Nephron progenitor cell (in vitro differentiated cells): ENCODE results near the gene TMOD1.

Source experiments
- DNase-seq: peaks from one replicate; pipeline ENCODE4 v3.0.0; 2021
- H3K27ac Mint-ChIP-seq: 2 replicates; pipeline ENCODE4 v1.8.0; 2021; ENCODE audit warnings: mild to moderate bottlenecking, moderate library complexity, mixed read lengths
- H3K27me3 Mint-ChIP-seq: 2 replicates; pipeline ENCODE4 v1.8.0; 2021; ENCODE audit warnings: mild to moderate bottlenecking, low read depth, mixed read lengths; ENCODE audit not compliant: poor library complexity
- H3K36me3 Mint-ChIP-seq: 2 replicates; pipeline ENCODE4 v1.8.0; 2021; ENCODE audit warnings: low read depth, mixed read lengths
- H3K4me1 Mint-ChIP-seq: 2 replicates; pipeline ENCODE4 v1.8.0; 2021; ENCODE audit warnings: mixed read lengths
- H3K4me3 Mint-ChIP-seq: 2 replicates; pipeline ENCODE4 v1.8.0; 2021; ENCODE audit warnings: mild to moderate bottlenecking, moderate library complexity, mixed read lengths
- H3K9me3 Mint-ChIP-seq: 2 replicates; pipeline ENCODE4 v1.8.0; 2021; ENCODE audit warnings: mild to moderate bottlenecking, moderate library complexity, mixed read lengths
- TF ChIP-seq, protein P1 (sequence below): fragments of 200-600 bp; sonication (generic); IDR thresholded peaks from 2 replicates; pipeline ENCODE4 v1.5.0; 2021; ENCODE audit warnings: antibody characterized with exemption

Gene TMOD1

DNA sequence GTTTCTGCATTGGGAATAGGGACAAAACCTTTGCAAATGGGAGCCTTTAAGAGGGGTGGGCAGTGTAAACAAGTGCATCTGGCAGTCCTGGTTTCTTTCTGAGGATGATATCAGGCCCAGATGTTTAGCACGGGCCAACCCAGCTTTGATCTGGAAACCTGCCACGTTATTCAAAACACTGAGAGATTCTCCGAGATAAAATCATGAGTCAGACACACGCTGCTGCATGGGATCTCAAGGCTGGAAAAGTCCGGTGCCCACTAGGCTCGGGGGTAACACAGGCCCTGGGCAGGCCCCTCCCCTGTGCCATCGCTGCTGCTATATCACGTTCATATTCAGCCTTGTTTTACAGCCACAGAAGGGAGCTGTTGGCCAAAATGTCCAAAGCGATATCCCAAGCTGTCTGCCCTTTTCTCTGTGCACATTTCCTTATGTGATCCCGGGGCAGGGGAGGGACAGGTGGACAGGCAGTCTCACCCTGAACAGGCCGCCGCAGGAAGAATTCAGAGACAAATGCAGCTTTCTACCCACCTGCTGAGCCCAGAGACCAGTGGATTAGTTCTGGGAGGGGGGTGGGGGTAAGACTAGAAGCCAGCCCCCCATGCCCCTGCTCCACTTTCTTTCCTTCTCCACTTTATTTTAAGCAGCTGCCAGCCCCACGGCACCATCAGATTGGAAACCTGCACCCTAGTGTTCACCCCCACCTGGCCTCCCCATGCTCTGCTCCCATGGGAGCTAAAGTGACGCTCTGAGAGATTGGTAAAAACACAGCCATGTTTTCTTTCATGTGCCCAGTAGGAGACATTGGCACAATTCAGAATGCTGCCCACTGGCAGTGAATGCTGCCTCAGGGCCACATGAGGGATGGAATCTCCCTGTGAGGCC is 63.1 kb downstream of the TMOD1 start:
- H3K27me3 Mint-ChIP-seq, result peaks cover 23% of the 10 kb centered on the region
- no peak for DNase-seq

DNA sequence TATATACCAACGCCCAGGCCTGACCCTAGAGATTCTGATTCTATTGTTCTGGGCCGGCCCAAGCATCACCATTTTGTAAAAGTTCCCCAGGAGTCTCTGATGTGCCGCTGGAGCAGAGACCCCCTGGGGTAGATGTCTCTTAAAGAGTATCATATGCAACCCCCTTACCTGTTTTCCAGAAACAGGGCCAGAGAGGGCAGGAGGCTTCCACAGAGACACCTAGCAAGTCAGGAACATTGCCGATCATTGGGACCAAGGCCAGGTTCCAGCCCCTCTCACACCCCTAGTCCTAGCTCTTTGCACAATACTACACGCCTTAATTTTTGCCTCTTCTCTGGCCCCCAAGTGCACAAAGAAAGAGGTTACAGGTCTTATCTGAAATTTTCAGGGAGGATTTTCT is 63.8 kb downstream of the TMOD1 start:
- Mint-ChIP-seq H3K4me3 (no peak overlapping the region), H3K27ac (no peak overlapping the region), H3K4me1 (no peaks in the 10 kb centered on the region), H3K36me3 (no peaks in the 10 kb centered on the region), H3K27me3 (peaks cover 17% of the 10 kb centered on the region), H3K9me3 (no peaks in the 10 kb centered on the region)
- no peak for DNase-seq
- TF ChIP-seq, protein P1, sequence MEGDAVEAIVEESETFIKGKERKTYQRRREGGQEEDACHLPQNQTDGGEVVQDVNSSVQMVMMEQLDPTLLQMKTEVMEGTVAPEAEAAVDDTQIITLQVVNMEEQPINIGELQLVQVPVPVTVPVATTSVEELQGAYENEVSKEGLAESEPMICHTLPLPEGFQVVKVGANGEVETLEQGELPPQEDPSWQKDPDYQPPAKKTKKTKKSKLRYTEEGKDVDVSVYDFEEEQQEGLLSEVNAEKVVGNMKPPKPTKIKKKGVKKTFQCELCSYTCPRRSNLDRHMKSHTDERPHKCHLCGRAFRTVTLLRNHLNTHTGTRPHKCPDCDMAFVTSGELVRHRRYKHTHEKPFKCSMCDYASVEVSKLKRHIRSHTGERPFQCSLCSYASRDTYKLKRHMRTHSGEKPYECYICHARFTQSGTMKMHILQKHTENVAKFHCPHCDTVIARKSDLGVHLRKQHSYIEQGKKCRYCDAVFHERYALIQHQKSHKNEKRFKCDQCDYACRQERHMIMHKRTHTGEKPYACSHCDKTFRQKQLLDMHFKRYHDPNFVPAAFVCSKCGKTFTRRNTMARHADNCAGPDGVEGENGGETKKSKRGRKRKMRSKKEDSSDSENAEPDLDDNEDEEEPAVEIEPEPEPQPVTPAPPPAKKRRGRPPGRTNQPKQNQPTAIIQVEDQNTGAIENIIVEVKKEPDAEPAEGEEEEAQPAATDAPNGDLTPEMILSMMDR, result no peak

More for the DNA sequence above, 63.1 kb downstream of the TMOD1 start:
- no peaks in the 10 kb centered on the region for H3K9me3 Mint-ChIP-seq
- TF ChIP-seq, protein P1, result no peak
- H3K27ac Mint-ChIP-seq, result no peak overlapping the region
- no peaks in the 10 kb centered on the region for H3K36me3 Mint-ChIP-seq
- H3K4me1 Mint-ChIP-seq, result no peaks in the 10 kb centered on the region
- no peak overlapping the region for H3K4me3 Mint-ChIP-seq

DNA sequence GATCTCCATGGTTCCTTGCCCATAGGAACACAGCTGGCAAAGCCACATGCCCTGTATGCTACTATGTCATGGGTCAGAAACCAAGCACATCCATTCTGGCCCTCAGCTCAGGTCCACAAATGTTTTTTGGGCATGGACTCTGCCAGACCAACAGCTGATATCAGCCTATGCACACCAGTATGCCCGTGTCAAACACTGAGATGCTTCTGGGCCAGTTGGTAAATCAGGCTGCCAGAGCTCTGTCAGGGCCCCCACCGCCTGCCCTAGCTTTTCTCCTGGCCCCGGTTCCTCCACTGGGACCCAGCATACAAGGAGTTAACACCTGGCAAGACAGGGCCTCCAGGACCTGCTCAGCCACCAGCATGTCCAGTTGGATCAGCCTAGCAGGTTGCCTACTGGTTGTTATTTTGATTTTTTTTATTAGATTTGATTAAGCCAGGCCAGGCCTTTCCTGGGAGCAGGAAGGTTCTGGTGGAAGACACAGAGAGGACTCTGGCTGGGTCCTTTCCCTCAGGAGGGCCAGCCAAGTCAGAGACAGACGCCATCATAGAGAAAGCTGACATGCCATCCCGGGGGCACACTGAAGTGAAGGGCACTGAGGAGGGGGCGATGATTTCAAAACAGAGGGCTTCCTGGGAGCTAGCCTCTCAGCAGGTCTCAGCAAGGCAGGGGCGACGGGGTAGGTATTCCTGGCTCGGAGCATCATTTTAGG is 65.9 kb downstream of the TMOD1 start:
- no peaks in the 10 kb centered on the region for H3K36me3 Mint-ChIP-seq

DNA sequence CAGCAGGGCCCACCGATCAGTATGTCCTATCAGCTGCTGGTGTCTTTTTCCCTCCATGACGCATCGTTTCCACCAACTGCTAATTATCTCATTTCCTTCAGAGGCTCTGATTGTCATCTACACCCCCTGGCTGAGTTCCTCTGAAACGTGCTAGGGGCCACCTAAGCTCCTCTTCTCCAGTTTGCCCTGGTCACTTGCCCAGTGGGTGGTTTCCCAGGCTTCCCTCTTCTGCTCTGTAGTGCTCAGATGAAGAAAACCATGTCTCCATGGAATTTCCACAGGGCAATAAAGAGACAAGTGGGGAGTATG is 66.4 kb downstream of the TMOD1 start:
- no peaks in the 10 kb centered on the region for H3K9me3 Mint-ChIP-seq
- H3K36me3 Mint-ChIP-seq, result no peaks in the 10 kb centered on the region
- no peak for DNase-seq
- H3K27me3 Mint-ChIP-seq, result peaks cover 10% of the 10 kb centered on the region
- no peak overlapping the region for H3K4me3 Mint-ChIP-seq
- peaks cover 5% of the 10 kb centered on the region for H3K4me1 Mint-ChIP-seq
- H3K27ac Mint-ChIP-seq, result no peak overlapping the region
- TF ChIP-seq, protein P1, result no peak

More for the DNA sequence above, 65.9 kb downstream of the TMOD1 start:
- Mint-ChIP-seq H3K27me3 (peaks cover 10% of the 10 kb centered on the region), H3K27ac (no peak overlapping the region), H3K4me3 (no peak overlapping the region), H3K4me1 (peaks cover 5% of the 10 kb centered on the region), H3K9me3 (no peaks in the 10 kb centered on the region)
- no peak for DNase-seq
- TF ChIP-seq, protein P1, result no peak

DNA sequence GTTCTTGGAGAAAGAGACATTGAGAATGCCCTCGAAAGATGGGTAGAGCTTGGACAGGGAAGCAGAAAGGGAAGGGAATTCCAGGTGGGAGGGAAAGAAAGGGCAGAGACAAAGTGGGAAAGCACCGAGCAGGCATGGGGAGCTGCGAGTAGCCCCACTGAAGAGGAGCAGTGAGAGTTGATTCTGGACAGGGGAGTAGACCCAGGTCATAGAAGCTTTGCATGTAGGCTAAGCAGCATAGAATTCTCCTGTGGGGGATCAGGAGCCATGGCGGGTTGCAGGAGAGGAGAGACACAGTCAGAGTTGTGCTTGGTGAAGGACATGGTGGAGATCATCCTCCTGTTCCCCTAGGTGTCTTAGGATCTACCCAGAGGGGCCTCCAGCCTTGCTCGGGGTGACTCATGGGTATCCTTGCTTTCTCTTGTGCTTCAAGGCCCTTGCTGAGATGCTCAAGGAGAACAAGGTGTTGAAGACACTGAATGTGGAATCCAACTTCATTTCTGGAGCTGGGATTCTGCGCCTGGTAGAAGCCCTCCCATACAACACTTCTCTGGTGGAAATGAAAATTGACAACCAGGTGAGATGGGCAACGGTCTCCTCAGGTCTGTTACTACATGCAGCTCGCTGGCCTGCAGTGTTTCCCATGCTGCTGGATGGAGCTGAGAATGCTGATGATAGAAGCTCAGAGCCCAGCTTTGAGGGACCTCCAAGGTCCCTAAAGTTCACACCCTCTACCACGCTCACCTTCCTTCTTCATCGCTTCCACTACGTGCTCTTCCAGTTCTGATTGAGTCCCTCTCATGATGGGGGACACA is 67.2 kb downstream of the TMOD1 start:
- peaks cover 10% of the 10 kb centered on the region for H3K27me3 Mint-ChIP-seq
- H3K36me3 Mint-ChIP-seq, result no peaks in the 10 kb centered on the region
- no peak for DNase-seq
- H3K4me3 Mint-ChIP-seq, result no peak overlapping the region
- TF ChIP-seq, protein P1, result no peak
- no peaks in the 10 kb centered on the region for H3K9me3 Mint-ChIP-seq
- peaks cover 5% of the 10 kb centered on the region for H3K4me1 Mint-ChIP-seq
- H3K27ac Mint-ChIP-seq, result no peak overlapping the region
